IMR-90 (cell line): ENCODE data around the gene EPN2. TPM values are rescaled to one million over a fixed set of nuclear protein-coding genes. Genes with fewer than 3 reads are reported as not detected.
A peak's percentile ranks its signal among the peaks of the same experiment; 100 is the strongest.
"Not testable (repeated sequence)": the region's sequence is repeated elsewhere in the genome, so short reads cannot be mapped to it uniquely, and the experiment has no call there.

Experiments used
- ATAC-seq: fragments of 200-7000 bp; cut with Tn5 transposase; 2 replicates; pipeline ENCODE4 v1.9.1; 2020; ENCODE audit warnings: low read depth, mild to moderate bottlenecking, moderate library complexity
- BruUV-seq: library from RNA; stranded (reverse); fragments of 400-500 nt; replicated peaks from 2 replicates; lab custom pipeline; 2021; lab: Mats Ljungman, UMichigan
- CTCF ChIA-PET: fragments of 300-600 bp; formaldehyde crosslinking; extraction: SDS; loops from one replicate; lab custom pipeline; 2021; ENCODE audit warnings: antibody characterized with exemption; lab: Yijun Ruan, JAX
- POLR2A ChIA-PET: fragments of 300-600 bp; sonication (Branson Sonifier 250); formaldehyde crosslinking; loops from one replicate; lab custom pipeline; 2022; ENCODE audit warnings: antibody characterized with exemption; ENCODE audit not compliant: unreplicated experiment; lab: Charles Lee
- DNase-seq: peaks from one replicate; pipeline ENCODE4 v3.0.0; 2013
- H2AFZ ChIP-seq: replicated peaks from 2 replicates; pipeline ENCODE3; 2013; ENCODE audit warnings: low read length, mild to moderate bottlenecking; ENCODE audit not compliant: poor library complexity
- H2AK5ac ChIP-seq: 2 replicates; pipeline ENCODE4 v1.6.1; 2013; ENCODE audit warnings: low read depth, low read length, inconsistent platforms
- H2AK9ac ChIP-seq: replicated peaks from 2 replicates; pipeline ENCODE3; 2013; ENCODE audit warnings: mild to moderate bottlenecking, low read depth, low read length, moderate library complexity; ENCODE audit not compliant: poor library complexity
- H2BK120ac ChIP-seq: 2 replicates; pipeline ENCODE4 v1.6.1; 2013; ENCODE audit warnings: low read depth, low read length, inconsistent platforms
- H2BK15ac ChIP-seq: 3 replicates; pipeline ENCODE4 v1.6.1; 2013; ENCODE audit warnings: low read depth, low read length, inconsistent platforms
- H2BK20ac ChIP-seq: 2 replicates; pipeline ENCODE4 v1.6.1; 2013; ENCODE audit warnings: low read depth, mild to moderate bottlenecking, inconsistent platforms, low read length, moderate library complexity
- H2BK5ac ChIP-seq: 2 replicates; pipeline ENCODE4 v1.6.1; 2013; ENCODE audit warnings: mild to moderate bottlenecking, low read depth, low read length, inconsistent platforms; ENCODE audit not compliant: poor library complexity, severe bottlenecking
- H3K14ac ChIP-seq: replicated peaks from 2 replicates; pipeline ENCODE4 v1.6.1; 2013; ENCODE audit warnings: low read depth, low read length, inconsistent platforms
- H3K18ac ChIP-seq: 2 replicates; pipeline ENCODE4 v1.6.1; 2013; ENCODE audit warnings: low read depth, low read length, control low read depth
- H3K23ac ChIP-seq: 2 replicates; pipeline ENCODE4 v1.6.1; 2013; ENCODE audit warnings: low read depth, low read length, inconsistent platforms
- H3K27ac ChIP-seq: 2 replicates; pipeline ENCODE4 v1.5.1; 2013; ENCODE audit warnings: mild to moderate bottlenecking, control low read depth, low read length; ENCODE audit not compliant: insufficient read depth
- H3K27me3 ChIP-seq: 2 replicates; pipeline ENCODE4 v1.6.1; 2013; ENCODE audit warnings: low read length; ENCODE audit not compliant: control insufficient read depth, insufficient read depth
- H3K36me3 ChIP-seq: 2 replicates; pipeline ENCODE4 v1.6.1; 2013; ENCODE audit warnings: low read length, mixed read lengths; ENCODE audit not compliant: control insufficient read depth, insufficient read depth
- H3K4ac ChIP-seq: 2 replicates; pipeline ENCODE4 v1.6.1; 2013; ENCODE audit warnings: low read depth, low read length, inconsistent platforms
- H3K4me1 ChIP-seq: 2 replicates; pipeline ENCODE4 v1.6.1; 2013; ENCODE audit warnings: low read length, mixed read lengths; ENCODE audit not compliant: control insufficient read depth, insufficient read depth
- H3K4me2 ChIP-seq: 2 replicates; pipeline ENCODE4 v1.6.1; 2013; ENCODE audit warnings: low read depth, mild to moderate bottlenecking, control low read depth, low read length, moderate library complexity
- H3K4me3 ChIP-seq: 2 replicates; pipeline ENCODE4 v1.5.1; 2013; ENCODE audit warnings: low read depth, mild to moderate bottlenecking, control low read depth, low read length, moderate library complexity; ENCODE audit not compliant: insufficient read depth
- H3K56ac ChIP-seq: 2 replicates; pipeline ENCODE4 v1.6.1; 2013; ENCODE audit warnings: low read length, inconsistent platforms; ENCODE audit not compliant: insufficient read depth; ENCODE audit errors: extremely low read depth
- H3K79me1 ChIP-seq, 2 experiments: 2 replicates each; pipeline ENCODE4 v1.6.1; 2013; ENCODE audit warnings: low read length in 2 of 2, inconsistent platforms in 1 of 2, low read depth in 1 of 2
- H3K9ac ChIP-seq: 2 replicates; pipeline ENCODE4 v1.6.1; 2013; ENCODE audit warnings: low read depth, low read length, control low read depth
- H3K9me1 ChIP-seq: 2 replicates; pipeline ENCODE4 v1.6.1; 2013; ENCODE audit warnings: low read length, inconsistent platforms; ENCODE audit not compliant: insufficient read depth
- H3K9me3 ChIP-seq: 2 replicates; pipeline ENCODE4 v1.6.1; 2013; ENCODE audit warnings: low read length; ENCODE audit not compliant: control insufficient read depth, insufficient read depth
- H4K20me1 ChIP-seq: 2 replicates; pipeline ENCODE4 v1.6.1; 2013; ENCODE audit warnings: low read length, inconsistent platforms; ENCODE audit not compliant: insufficient read depth
- H4K5ac ChIP-seq: 2 replicates; pipeline ENCODE4 v1.6.1; 2013; ENCODE audit warnings: mild to moderate bottlenecking, low read depth, low read length, control low read depth
- H4K8ac ChIP-seq, 2 experiments: 2 replicates each; pipeline ENCODE4 v1.6.1; 2013; ENCODE audit warnings: low read depth in 2 of 2, low read length in 2 of 2, control low read depth in 1 of 2, inconsistent platforms in 1 of 2
- H4K91ac ChIP-seq: 2 replicates; pipeline ENCODE4 v1.6.1; 2013; ENCODE audit warnings: low read depth, low read length, inconsistent platforms; ENCODE audit not compliant: insufficient read depth
- WGBS, 2 experiments: methylation state at CpG; one replicate each; pipeline versions ENCODE4 v1.1.5 to v1.1.7; 2013; ENCODE audit warnings: missing lambda C conversion rate in 2 of 2; ENCODE audit not compliant: insufficient read length in 1 of 2; ENCODE audit errors: extremely low coverage in 2 of 2; 5-methylcytosine and 5-hydroxymethylcytosine counted together
- dilution Hi-C: fragments of 300-500 bp; cut with HindIII; formaldehyde crosslinking; loops from one replicate; pipeline ENCODE4 v1.14.3; 2018; ENCODE audit warnings: low sequenced_read_pairs; ENCODE audit not compliant: unreplicated experiment
- in situ Hi-C: fragments of 300-500 bp; cut with MboI; formaldehyde crosslinking; loops from 3 replicates; pipeline ENCODE4 v1.14.3; 2019; ENCODE audit warnings: low sequenced_read_pairs, inconsistent platforms, mixed read lengths
- intact Hi-C: fragments of 100-400 bp; cut with micrococcal nuclease; formaldehyde crosslinking; loops from 2 replicates; pipeline ENCODE4 v1.10.0; 2022
- polyA plus RNA-seq, 3 experiments: library from polyadenylated mRNA; depleted of rRNA; stranded (reverse); fragments of >200 nt; gene quantifications; 2 replicates each; pipeline ENCODE4 v1.2.3, GENCODE V29; 2012; ENCODE audit warnings: low replicate concordance in 1 of 3
- total RNA-seq: library from RNA; depleted of rRNA; stranded (reverse); fragments of >200 nt; gene quantifications from 2 replicates; pipeline ENCODE4 v1.2.3, GENCODE V29; 2012

The EPN2 gene
- total and polyA plus RNA-seq, 2 of the 4 experiments (the other 2 are of a cell fraction): 14.9 to 25.3 TPM

DNA sequence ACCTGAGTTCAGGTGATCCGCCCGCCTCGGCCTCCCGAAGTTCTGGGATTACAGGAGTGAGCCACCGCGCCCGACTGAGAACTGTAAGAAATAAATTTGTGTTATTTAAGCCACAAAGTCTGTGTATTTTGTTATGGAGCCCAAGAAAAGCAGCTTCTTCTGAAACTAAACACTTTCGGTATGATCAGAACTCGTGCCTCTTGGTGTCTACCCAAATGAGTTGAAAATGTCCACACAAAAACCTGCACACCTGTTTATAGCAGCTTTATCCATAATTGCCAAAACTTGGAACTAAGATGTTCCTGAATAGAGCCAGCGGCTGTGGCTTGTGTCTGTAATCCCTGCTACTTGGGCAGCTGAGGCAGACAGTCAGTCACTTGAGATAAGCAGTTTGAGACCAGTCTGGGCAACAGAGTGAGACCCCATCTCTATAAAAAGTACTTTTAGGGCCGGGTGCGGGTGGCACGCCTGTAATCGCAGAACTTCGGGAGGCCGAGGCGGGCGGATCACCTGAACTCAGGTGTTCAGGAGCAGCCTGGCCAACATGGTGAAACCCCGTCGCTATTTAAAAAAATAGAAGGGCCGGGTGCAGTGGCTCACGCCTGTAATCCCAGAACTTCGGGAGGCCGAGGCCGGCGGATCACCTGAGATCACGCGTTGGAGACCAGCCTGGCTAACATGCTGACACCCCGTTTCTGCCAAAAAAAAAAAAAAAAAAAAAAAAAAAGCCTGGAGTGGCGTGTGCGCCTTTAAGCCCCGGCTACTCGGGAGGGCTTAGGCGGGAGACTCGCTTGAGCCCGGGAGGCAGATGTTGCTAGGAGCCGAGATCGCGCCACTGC lies 48.1 kb upstream of the EPN2 start:
- H4K5ac ChIP-seq, CTCF ChIA-PET, H4K8ac ChIP-seq, H2AK9ac ChIP-seq, H4K20me1 ChIP-seq, H2BK120ac ChIP-seq, H3K27ac ChIP-seq, H2BK5ac ChIP-seq, H3K4me3 ChIP-seq, H3K23ac ChIP-seq, H3K56ac ChIP-seq, H3K14ac ChIP-seq, dilution Hi-C loops, intact Hi-C loops, H3K18ac ChIP-seq, H2AFZ ChIP-seq, H3K4me1 ChIP-seq, H3K9me1 ChIP-seq, H3K9ac ChIP-seq, H2BK20ac ChIP-seq, H3K79me1 ChIP-seq, H2BK15ac ChIP-seq, H3K4me2 ChIP-seq, H2AK5ac ChIP-seq, H3K4ac ChIP-seq, POLR2A ChIA-PET, H3K9me3 ChIP-seq, H3K36me3 ChIP-seq, H4K91ac ChIP-seq, in situ Hi-C loops, H3K27me3 ChIP-seq, DNase-seq: not testable (repeated sequence)
- TSS peak; percentile 99 for BruUV-seq
- no CpG with 5 or more reads among the region's 39 CpGs for WGBS, 2 experiments
- ATAC-seq: peak; percentile 83

DNA sequence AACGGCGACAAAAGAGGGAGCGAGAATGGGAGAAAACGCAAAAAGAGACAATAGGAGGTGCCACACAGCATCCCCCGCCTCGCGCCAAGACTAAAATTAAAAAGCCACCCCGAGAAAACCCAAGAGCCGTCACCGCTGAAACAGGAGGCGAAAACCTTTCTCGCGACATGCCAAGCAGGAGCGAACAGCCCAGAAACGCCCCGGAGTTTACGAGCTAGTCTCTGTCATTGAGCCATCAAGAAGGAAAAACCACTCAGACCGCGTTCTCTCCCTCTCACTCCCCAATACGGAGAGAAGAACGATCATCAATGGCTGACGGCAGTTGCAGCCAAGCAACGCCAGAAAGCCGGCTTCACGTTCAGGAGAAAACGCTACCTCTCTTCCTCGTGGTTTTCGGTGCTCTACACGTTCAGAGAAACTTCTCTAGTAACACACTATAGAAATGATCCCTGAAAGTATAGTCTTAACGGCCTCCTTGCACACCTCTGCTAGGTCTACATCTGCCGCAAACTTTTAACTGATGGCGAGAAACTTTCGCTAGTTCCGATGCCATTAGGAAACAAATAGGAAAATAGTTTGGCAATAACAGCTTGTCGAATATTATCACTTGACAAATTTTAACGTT lies 47.3 kb upstream of the EPN2 start:
- H3K18ac ChIP-seq, H4K91ac ChIP-seq, H2BK120ac ChIP-seq, H3K9me1 ChIP-seq, H4K5ac ChIP-seq, H3K9ac ChIP-seq, H3K4me1 ChIP-seq, H3K36me3 ChIP-seq, H2AK5ac ChIP-seq, ATAC-seq, H4K20me1 ChIP-seq, H2BK5ac ChIP-seq, H3K27ac ChIP-seq, H2AFZ ChIP-seq, H3K56ac ChIP-seq, H3K14ac ChIP-seq, dilution Hi-C loops, H2AK9ac ChIP-seq, H2BK15ac ChIP-seq, H3K4me3 ChIP-seq, H3K79me1 ChIP-seq, H3K27me3 ChIP-seq, H2BK20ac ChIP-seq, H3K23ac ChIP-seq, H3K4me2 ChIP-seq, BruUV-seq, H3K4ac ChIP-seq, CTCF ChIA-PET, DNase-seq, in situ Hi-C loops, H4K8ac ChIP-seq, intact Hi-C loops, POLR2A ChIA-PET, H3K9me3 ChIP-seq: not testable (repeated sequence)
- WGBS, 2 experiments: no CpG with 5 or more reads among the region's 36 CpGs
